Endothelial cell of umbilical vein (primary cell): ENCODE data around the gene SPATA3. TPM values are rescaled to one million over a fixed set of nuclear protein-coding genes. Genes with fewer than 3 reads are reported as not detected.

Source experiments
- BruUV-seq: library from RNA; stranded (reverse); fragments of 400-500 nt; replicated peaks from 2 replicates; lab custom pipeline; 2021; lab: Mats Ljungman, UMichigan
- CTCF ChIA-PET: fragments of 300-600, 350-600 bp; sonication (Branson Sonifier 250); formaldehyde crosslinking; loops from one replicate; lab custom pipeline; 2021; ENCODE audit warnings: antibody characterized with exemption, inconsistent platforms; lab: Charles Lee
- POLR2A ChIA-PET: fragments of 300-600, 350-600 bp; sonication (Branson Sonifier 250); formaldehyde crosslinking; loops from one replicate; lab custom pipeline; 2021; ENCODE audit warnings: antibody characterized with exemption, inconsistent platforms; lab: Charles Lee
- DNase-seq: peaks from one replicate; pipeline ENCODE4 v3.0.0-alpha.2; 2011; ENCODE audit warnings: low read depth, low spot score
- FAIRE-seq: peaks from 2 replicates; lab custom pipeline; 2011; peaks lifted over from hg19 to GRCh38; lab: Jason Lieb, UNC
- H2AFZ ChIP-seq: 2 replicates; pipeline ENCODE4 v1.6.0; 2012; ENCODE audit warnings: low read depth, low read length, control low read depth, inconsistent platforms
- H3K27ac ChIP-seq: 2 replicates; pipeline ENCODE4 v1.5.1; 2011; ENCODE audit warnings: low read depth, mild to moderate bottlenecking, control low read depth, low read length, moderate library complexity; ENCODE audit not compliant: insufficient read depth
- H3K27me3 ChIP-seq, 2 experiments: 2 replicates each; pipeline versions ENCODE4 v1.6.0 to v1.6.1; 2011; ENCODE audit warnings: low read length in 2 of 2, mixed read lengths in 1 of 2; ENCODE audit not compliant: control insufficient read depth in 2 of 2, insufficient read depth in 2 of 2
- H3K36me3 ChIP-seq, 2 experiments: 2 replicates in 1 of 2; 3 replicates in 1 of 2; pipeline ENCODE4 v1.5.1; 2011; ENCODE audit warnings: low read length in 2 of 2, mild to moderate bottlenecking in 1 of 2, moderate library complexity in 1 of 2; ENCODE audit not compliant: control insufficient read depth in 2 of 2, insufficient read depth in 2 of 2; ENCODE audit errors: extremely low read depth in 1 of 2
- H3K4me1 ChIP-seq: 3 replicates; pipeline ENCODE4 v1.5.1; 2011; ENCODE audit warnings: mild to moderate bottlenecking, low read length; ENCODE audit not compliant: control insufficient read depth, insufficient read depth; ENCODE audit errors: extremely low read depth
- H3K4me2 ChIP-seq: 2 replicates; pipeline ENCODE4 v1.6.1; 2011; ENCODE audit warnings: low read length, control low read depth, mixed read lengths; ENCODE audit not compliant: insufficient read depth
- H3K4me3 ChIP-seq, 3 experiments: fragments of 200-600 bp in 1 of 3; sonication (generic), shearing (Covaris generic) in 1 of 3; replicated peaks in 1 of 3; 2 replicates each; pipeline ENCODE4 v1.5.1; 2011 to 2016; ENCODE audit warnings: control low read depth in 3 of 3, low read length in 3 of 3, mild to moderate bottlenecking in 2 of 3, inconsistent platforms in 1 of 3, low read depth in 1 of 3, moderate library complexity in 1 of 3; ENCODE audit not compliant: insufficient read depth in 1 of 3
- H3K79me2 ChIP-seq: 2 replicates; pipeline ENCODE4 v1.6.0; 2012; ENCODE audit warnings: low read length, inconsistent platforms; ENCODE audit not compliant: control insufficient read depth, insufficient read depth
- H3K9ac ChIP-seq: replicated peaks from 2 replicates; pipeline ENCODE3; 2011; ENCODE audit warnings: low read length, control low read depth; ENCODE audit not compliant: insufficient read depth; ENCODE audit errors: extremely low read depth
- H3K9me1 ChIP-seq: replicated peaks from 3 replicates; pipeline ENCODE4 v1.6.0; 2011; ENCODE audit warnings: mild to moderate bottlenecking, low read length; ENCODE audit not compliant: control insufficient read depth, insufficient read depth; ENCODE audit errors: extremely low read depth
- H3K9me3 ChIP-seq: replicated peaks from 2 replicates; pipeline ENCODE4 v1.5.1; 2012; ENCODE audit warnings: low read length, inconsistent platforms; ENCODE audit not compliant: control insufficient read depth, insufficient read depth
- H4K20me1 ChIP-seq: replicated peaks from 2 replicates; pipeline ENCODE3; 2011; ENCODE audit warnings: mild to moderate bottlenecking, low read length; ENCODE audit not compliant: control insufficient read depth, insufficient read depth; ENCODE audit errors: extremely low read depth
- EZH2 ChIP-seq: IDR thresholded peaks from 2 replicates; pipeline ENCODE4 v1.6.1; 2012; ENCODE audit warnings: borderline replicate concordance, low read depth, mild to moderate bottlenecking, moderate library complexity, low read length, inconsistent platforms; ENCODE audit not compliant: severe bottlenecking
- JUN ChIP-seq: IDR thresholded peaks from 2 replicates; pipeline ENCODE4 v1.6.1; 2011; ENCODE audit warnings: borderline replicate concordance, low read depth; ENCODE audit not compliant: insufficient read length, insufficient read depth
- POLR2A ChIP-seq: IDR thresholded peaks from 2 replicates; pipeline ENCODE4 v1.6.1; 2012; ENCODE audit warnings: low read depth, mild to moderate bottlenecking, control low read depth, low read length
- POLR2AphosphoS5 ChIP-seq: IDR thresholded peaks from 2 replicates; pipeline ENCODE4 v1.6.1; 2012; ENCODE audit warnings: low read depth, mild to moderate bottlenecking, control low read depth, low read length, moderate library complexity; ENCODE audit not compliant: insufficient read depth
- dilution Hi-C: fragments of 300-500 bp; cut with MboI; formaldehyde crosslinking; loops from one replicate; pipeline ENCODE4 v1.15.0; 2019; ENCODE audit warnings: low sequenced_read_pairs; ENCODE audit not compliant: extremely low pct_ligation_motif_present
- intact Hi-C: fragments of 100-400 bp; cut with micrococcal nuclease; formaldehyde crosslinking; loops from one replicate; pipeline ENCODE4 v1.10.0; 2022
- polyA plus RNA-seq, 4 experiments: library from polyadenylated mRNA; depleted of rRNA in 3 of 4; stranded (reverse) in 3 of 4; unstranded in 1 of 4; fragments of >200 nt; gene quantifications; 2 replicates each; pipeline versions ENCODE4 v1.2.1 to v1.2.3, GENCODE V29; 2011 to 2012; ENCODE audit warnings: missing spikeins in 1 of 4
- total RNA-seq: library from RNA; stranded (reverse); gene quantifications from 2 replicates; pipeline ENCODE4 v1.2.3, GENCODE V29; 2021
- TF ChIP-seq, protein P1 (sequence below), 2 donors: IDR thresholded peaks; 1 replicate in 1 of 2; 2 replicates in 1 of 2; pipeline ENCODE4 v1.5.1; 2011; ENCODE audit warnings: low read length in 2 of 2, mild to moderate bottlenecking in 2 of 2, moderate library complexity in 2 of 2, control low read depth in 1 of 2, inconsistent platforms in 1 of 2, low read depth in 1 of 2; ENCODE audit not compliant: insufficient read depth in 1 of 2; ENCODE audit errors: extremely low read depth in 1 of 2

The SPATA3 gene
- total and polyA plus RNA-seq, 2 donors (not counting 3 experiments of a cell fraction or from before 2014, with no cell fraction given) = not detected

DNA sequence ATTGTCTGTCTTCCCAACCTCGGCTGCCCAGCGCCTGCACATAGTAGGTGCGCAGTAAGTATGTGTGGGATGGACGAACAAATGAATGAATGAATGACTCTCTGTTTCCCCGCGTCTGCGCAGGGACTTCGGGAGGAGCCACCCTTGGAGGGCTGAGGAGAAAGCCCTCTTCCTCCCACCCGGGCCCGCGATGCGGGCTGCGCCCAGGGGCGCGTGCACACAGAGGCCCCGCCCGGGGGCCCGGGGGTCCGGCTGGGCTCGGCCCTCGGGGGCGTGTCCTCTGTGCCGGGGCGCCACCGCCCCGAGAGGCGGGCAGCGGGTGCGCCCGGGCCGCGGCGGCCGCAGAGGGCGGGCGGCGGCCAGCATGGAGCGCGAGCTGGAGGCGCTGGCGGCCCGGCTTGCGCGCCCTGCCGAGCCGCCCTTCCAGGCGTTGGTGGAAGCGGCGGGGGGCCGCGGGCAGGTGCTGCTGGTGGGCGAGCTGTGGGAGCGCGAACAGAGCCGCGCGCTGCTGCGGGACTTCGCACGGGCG lies 41.3 kb downstream of the SPATA3 start, which contains the start of gene C2orf72:
TSS of gene C2orf72 (plus strand) at position 322 of the 529 bp plus-strand sequence. CDS start at position 365, 43 bp downstream.
- H3K4me1 ChIP-seq = no peaks in the 10 kb centered on the region
- intact Hi-C loops (no loop called here), dilution Hi-C loops (no loop called here)
- no TSS peak for BruUV-seq
- H3K27ac ChIP-seq = no peak within 1 kb of the TSS
- H3K9me3 ChIP-seq = no peaks in the 10 kb centered on the region
- H3K4me2 ChIP-seq = peak within 1 kb of the TSS; percentile 43
- ChIA-PET CTCF (interaction anchor here (1.1 to 1.2 kb wide), 2 partner anchors 16 to 20 kb away, joined by 3 to 4 read pairs; partner anchors contain the start of gene PSMD1), POLR2A (no interaction called here)
- TF ChIP-seq, protein P1, sequence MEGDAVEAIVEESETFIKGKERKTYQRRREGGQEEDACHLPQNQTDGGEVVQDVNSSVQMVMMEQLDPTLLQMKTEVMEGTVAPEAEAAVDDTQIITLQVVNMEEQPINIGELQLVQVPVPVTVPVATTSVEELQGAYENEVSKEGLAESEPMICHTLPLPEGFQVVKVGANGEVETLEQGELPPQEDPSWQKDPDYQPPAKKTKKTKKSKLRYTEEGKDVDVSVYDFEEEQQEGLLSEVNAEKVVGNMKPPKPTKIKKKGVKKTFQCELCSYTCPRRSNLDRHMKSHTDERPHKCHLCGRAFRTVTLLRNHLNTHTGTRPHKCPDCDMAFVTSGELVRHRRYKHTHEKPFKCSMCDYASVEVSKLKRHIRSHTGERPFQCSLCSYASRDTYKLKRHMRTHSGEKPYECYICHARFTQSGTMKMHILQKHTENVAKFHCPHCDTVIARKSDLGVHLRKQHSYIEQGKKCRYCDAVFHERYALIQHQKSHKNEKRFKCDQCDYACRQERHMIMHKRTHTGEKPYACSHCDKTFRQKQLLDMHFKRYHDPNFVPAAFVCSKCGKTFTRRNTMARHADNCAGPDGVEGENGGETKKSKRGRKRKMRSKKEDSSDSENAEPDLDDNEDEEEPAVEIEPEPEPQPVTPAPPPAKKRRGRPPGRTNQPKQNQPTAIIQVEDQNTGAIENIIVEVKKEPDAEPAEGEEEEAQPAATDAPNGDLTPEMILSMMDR (IDR thresholded peaks at IDR 0.05; ENCODE audit: extremely low read depth in 1 of 2, insufficient read depth in 1 of 2, low read depth in 1 of 2, low read length in 2 of 2) = no peak
- peak; percentile 79 for TF ChIP-seq EZH2
- no peak for TF ChIP-seq JUN
- no peak for TF ChIP-seq POLR2AphosphoS5
- TF ChIP-seq POLR2A = no peak
- FAIRE-seq (no peak), DNase-seq (no peak)
- H3K79me2 ChIP-seq = no peaks in the 10 kb centered on the region
- no peak within 1 kb of the TSS for H2AFZ ChIP-seq
- H3K9ac ChIP-seq = no peak within 1 kb of the TSS
- H4K20me1 ChIP-seq = no peaks in the 10 kb centered on the region
- no peaks in the 10 kb centered on the region for H3K9me1 ChIP-seq
- H3K27me3 ChIP-seq = peaks cover 42 to 50% of the 10 kb centered on the region in 2 experiments
- no peaks in the 10 kb centered on the region for H3K36me3 ChIP-seq
- no peak within 1 kb of the TSS for H3K4me3 ChIP-seq
